ENCODE measurements around the gene PEMT.

PEMT gene

GRCh38 chr17:17570140-17570797 is 21.2 kb downstream of the PEMT start:
- TF ChIP-seq CTCF (IDR thresholded peaks at IDR 0.05; ENCODE audit: insufficient read depth, low read depth, low read length, missing control alignments), result no peak
- no peak overlapping the region for H3K4me3 ChIP-seq (ENCODE audit: low read depth, low read length)
- DNase-seq (ENCODE audit: low read depth), result no peak

GRCh38 chr17:17569691-17570090 is 21.8 kb downstream of the PEMT start:
- DNase-seq (ENCODE audit: low read depth), result no peak
- no peak overlapping the region for H3K4me3 ChIP-seq (ENCODE audit: low read depth, low read length)
- no peak for TF ChIP-seq CTCF (IDR thresholded peaks at IDR 0.05; ENCODE audit: insufficient read depth, low read depth, low read length, missing control alignments)

- H3K4me3 ChIP-seq (ENCODE audit: low read depth, low read length), result no peak overlapping the region
- DNase-seq (ENCODE audit: low read depth), result peak; percentile 49
- peak; percentile 68 for TF ChIP-seq CTCF (IDR thresholded peaks at IDR 0.05; ENCODE audit: insufficient read depth, low read depth, low read length, missing control alignments)
These were observed 22.7 kb downstream of the PEMT start for GRCh38 chr17:17568772-17569195.

GRCh38 chr17:17567631-17568030 is 23.9 kb downstream of the PEMT start:
- DNase-seq (ENCODE audit: low read depth), result no peak
- H3K4me3 ChIP-seq (ENCODE audit: low read depth, low read length), result no peak overlapping the region
- no peak for TF ChIP-seq CTCF (IDR thresholded peaks at IDR 0.05; ENCODE audit: insufficient read depth, low read depth, low read length, missing control alignments)

GRCh38 chr17:17566896-17567513 is 24.5 kb downstream of the PEMT start:
- DNase-seq (ENCODE audit: low read depth), result no peak
- no peak for TF ChIP-seq CTCF (IDR thresholded peaks at IDR 0.05; ENCODE audit: insufficient read depth, low read depth, low read length, missing control alignments)
- H3K4me3 ChIP-seq (ENCODE audit: low read depth, low read length), result no peak overlapping the region

- H3K4me3 ChIP-seq (ENCODE audit: low read depth, low read length), result no peak overlapping the region
- no peak for TF ChIP-seq CTCF (IDR thresholded peaks at IDR 0.05; ENCODE audit: insufficient read depth, low read depth, low read length, missing control alignments)
- no peak for DNase-seq (ENCODE audit: low read depth)
These were observed 25.8 kb downstream of the PEMT start for GRCh38 chr17:17565471-17566339.

Measured in GM12865 (cell line).